SJCRH30 (cell line): ENCODE data around the gene TYK2. TPM values are rescaled to one million over a fixed set of nuclear protein-coding genes. Genes with fewer than 3 reads are reported as not detected.
A peak's percentile ranks its signal among the peaks of the same experiment; 100 is the strongest.
"Not testable (repeated sequence)": the region's sequence is repeated elsewhere in the genome, so short reads cannot be mapped to it uniquely, and the experiment has no call there.

Experiments used
- DNase-seq, 2 experiments: peaks; one replicate each; pipeline ENCODE4 v3.0.0-alpha.2; 2015 to 2020
- H3K27ac ChIP-seq: fragments of 250-450 bp; sonication (Bioruptor Pico); 2 replicates; pipeline ENCODE4 v1.5.1; 2020; ENCODE audit warnings: mild to moderate bottlenecking, moderate library complexity
- H3K27me3 ChIP-seq: fragments of 250-450 bp; sonication (Bioruptor Pico); 2 replicates; pipeline ENCODE4 v1.5.1; 2020; ENCODE audit warnings: mild to moderate bottlenecking, moderate library complexity
- H3K36me3 ChIP-seq: fragments of 250-450 bp; sonication (Bioruptor Pico); 2 replicates; pipeline ENCODE4 v1.5.1; 2020; ENCODE audit warnings: mild to moderate bottlenecking, moderate library complexity
- H3K4me1 ChIP-seq: fragments of 250-450 bp; sonication (Bioruptor Pico); 2 replicates; pipeline ENCODE4 v1.5.1; 2020; ENCODE audit warnings: mild to moderate bottlenecking, moderate library complexity
- H3K4me3 ChIP-seq: fragments of 250-450 bp; sonication (Bioruptor Pico); 2 replicates; pipeline ENCODE4 v1.5.1; 2020; ENCODE audit warnings: mild to moderate bottlenecking, moderate library complexity
- H3K9me3 ChIP-seq: fragments of 250-450 bp; sonication (Bioruptor Pico); replicated peaks from 2 replicates; pipeline ENCODE4 v1.5.1; 2020; ENCODE audit warnings: mild to moderate bottlenecking, moderate library complexity
- total RNA-seq: library from RNA; depleted of rRNA; stranded (reverse); fragments of >200 nt; shearing (Covaris generic); gene quantifications from 2 replicates; pipeline ENCODE4 v1.2.3, GENCODE V29; 2014

The TYK2 gene
- total RNA-seq, 1 experiment from 2014 or later = 56.1 TPM

GRCh38 chr19:10399340-10399739 is 19.0 kb upstream of the TYK2 start:
- not testable (repeated sequence) for H3K4me3 ChIP-seq, H3K27ac ChIP-seq, H3K9me3 ChIP-seq, DNase-seq, H3K4me1 ChIP-seq, H3K27me3 ChIP-seq
- peaks cover 12% of the 10 kb centered on the region for H3K36me3 ChIP-seq

GRCh38 chr19:10398819-10399218 is 18.4 kb upstream of the TYK2 start:
- Histone ChIP-seq H3K27ac (no peak overlapping the region), H3K27me3 (no peaks in the 10 kb centered on the region), H3K4me1 (no peaks in the 10 kb centered on the region), H3K4me3 (no peak overlapping the region), H3K9me3 (no peaks in the 10 kb centered on the region), H3K36me3 (peaks cover 14% of the 10 kb centered on the region)
- no peak for DNase-seq

- Histone ChIP-seq H3K4me1 (no peaks in the 10 kb centered on the region), H3K9me3 (no peaks in the 10 kb centered on the region), H3K4me3 (no peak overlapping the region), H3K27ac (no peak overlapping the region), H3K27me3 (no peaks in the 10 kb centered on the region), H3K36me3 (peaks cover 21% of the 10 kb centered on the region)
- DNase-seq = no peak
These were observed 15.5 kb upstream of the TYK2 start for GRCh38 chr19:10395917-10396316.

- peaks cover 21% of the 10 kb centered on the region for H3K36me3 ChIP-seq
- no peak overlapping the region for H3K27ac ChIP-seq
- H3K4me3 ChIP-seq = no peak overlapping the region
- H3K4me1 ChIP-seq = no peaks in the 10 kb centered on the region
- H3K27me3 ChIP-seq = no peaks in the 10 kb centered on the region
- DNase-seq = no peak
- H3K9me3 ChIP-seq = no peaks in the 10 kb centered on the region
These were observed 15.1 kb upstream of the TYK2 start for GRCh38 chr19:10395436-10395835.

- peaks cover 21% of the 10 kb centered on the region for H3K36me3 ChIP-seq
- H3K27ac ChIP-seq = no peak overlapping the region
- H3K4me1 ChIP-seq = no peaks in the 10 kb centered on the region
- no peaks in the 10 kb centered on the region for H3K9me3 ChIP-seq
- no peaks in the 10 kb centered on the region for H3K27me3 ChIP-seq
- no peak for DNase-seq
- H3K4me3 ChIP-seq = no peak overlapping the region
These were observed 14.6 kb upstream of the TYK2 start for GRCh38 chr19:10395003-10395402.

GRCh38 chr19:10393137-10393536 is 12.8 kb upstream of the TYK2 start:
- H3K27me3 ChIP-seq = no peaks in the 10 kb centered on the region
- H3K4me3 ChIP-seq = no peak overlapping the region
- peaks cover 15% of the 10 kb centered on the region for H3K36me3 ChIP-seq
- no peaks in the 10 kb centered on the region for H3K4me1 ChIP-seq
- no peak overlapping the region for H3K27ac ChIP-seq
- DNase-seq = no peak
- no peaks in the 10 kb centered on the region for H3K9me3 ChIP-seq

- no peak for DNase-seq
- Histone ChIP-seq H3K27ac (no peak overlapping the region), H3K4me3 (no peak overlapping the region), H3K36me3 (peaks cover 15% of the 10 kb centered on the region), H3K9me3 (no peaks in the 10 kb centered on the region), H3K27me3 (no peaks in the 10 kb centered on the region), H3K4me1 (no peaks in the 10 kb centered on the region)
These were observed 11.7 kb upstream of the TYK2 start for GRCh38 chr19:10392120-10392519.

- Histone ChIP-seq H3K27me3 (no peaks in the 10 kb centered on the region), H3K9me3 (no peaks in the 10 kb centered on the region), H3K4me3 (no peak overlapping the region), H3K27ac (no peak overlapping the region), H3K36me3 (peaks cover 15% of the 10 kb centered on the region), H3K4me1 (no peaks in the 10 kb centered on the region)
- DNase-seq = peak; percentile 63 to 76
These were observed 10.4 kb upstream of the TYK2 start for GRCh38 chr19:10390652-10391286.

GRCh38 chr19:10389863-10390262 is 9.5 kb upstream of the TYK2 start:
- Histone ChIP-seq H3K4me1 (no peaks in the 10 kb centered on the region), H3K27me3 (no peaks in the 10 kb centered on the region), H3K27ac (no peak overlapping the region), H3K36me3 (peaks cover 15% of the 10 kb centered on the region), H3K4me3 (no peak overlapping the region), H3K9me3 (no peaks in the 10 kb centered on the region)
- no peak for DNase-seq

- Histone ChIP-seq H3K4me3 (no peak overlapping the region), H3K36me3 (peaks cover 7% of the 10 kb centered on the region; the same call in 1 of the 2 replicates), H3K9me3 (no peaks in the 10 kb centered on the region), H3K4me1 (no peaks in the 10 kb centered on the region), H3K27ac (no peak overlapping the region), H3K27me3 (no peaks in the 10 kb centered on the region)
- peak; percentile 73 to 90 for DNase-seq
These were observed 8.6 kb upstream of the TYK2 start for GRCh38 chr19:10388957-10389356.

- Histone ChIP-seq H3K36me3 (no peaks in the 10 kb centered on the region), H3K4me3 (no peak overlapping the region), H3K27me3 (no peaks in the 10 kb centered on the region), H3K9me3 (no peaks in the 10 kb centered on the region), H3K27ac (no peak overlapping the region), H3K4me1 (no peaks in the 10 kb centered on the region)
- DNase-seq = no peak
These were observed 4.2 kb upstream of the TYK2 start for GRCh38 chr19:10384580-10384979.

GRCh38 chr19:10383223-10383499 is 2.8 kb upstream of the TYK2 start:
- H3K9me3 ChIP-seq, DNase-seq, H3K36me3 ChIP-seq, H3K27me3 ChIP-seq, H3K27ac ChIP-seq, H3K4me3 ChIP-seq, H3K4me1 ChIP-seq: not testable (repeated sequence)

- Histone ChIP-seq H3K27me3 (no peaks in the 10 kb centered on the region), H3K4me1 (no peaks in the 10 kb centered on the region), H3K27ac (no peak overlapping the region; the same call in 1 of the 2 replicates), H3K36me3 (peaks cover 4% of the 10 kb centered on the region; the same call in 1 of the 2 replicates), H3K9me3 (no peaks in the 10 kb centered on the region), H3K4me3 (peak overlapping the region; percentile 73)
- DNase-seq = peak in 1 of 2 experiments; percentile 17
These were observed 476 bp downstream of the TYK2 start for GRCh38 chr19:10379880-10380312.

- no peak overlapping the region for H3K27ac ChIP-seq
- no peaks in the 10 kb centered on the region for H3K27me3 ChIP-seq
- H3K4me1 ChIP-seq = no peaks in the 10 kb centered on the region
- H3K9me3 ChIP-seq = no peaks in the 10 kb centered on the region
- no peak for DNase-seq
- H3K36me3 ChIP-seq = peaks cover 7% of the 10 kb centered on the region; the same call in 1 of the 2 replicates
- no peak overlapping the region for H3K4me3 ChIP-seq
These were observed 2.2 kb downstream of the TYK2 start for GRCh38 chr19:10378124-10378523.

- H3K4me3 ChIP-seq, H3K9me3 ChIP-seq, H3K27me3 ChIP-seq, H3K4me1 ChIP-seq, H3K27ac ChIP-seq, H3K36me3 ChIP-seq, DNase-seq: not testable (repeated sequence)
These were observed 3.2 kb downstream of the TYK2 start for GRCh38 chr19:10377140-10377640.

GRCh38 chr19:10374931-10375330 is 5.4 kb downstream of the TYK2 start:
- DNase-seq = no peak
- Histone ChIP-seq H3K36me3 (peaks cover 7% of the 10 kb centered on the region; the same call in 1 of the 2 replicates), H3K4me3 (no peak overlapping the region), H3K9me3 (no peaks in the 10 kb centered on the region), H3K27me3 (no peaks in the 10 kb centered on the region), H3K4me1 (no peaks in the 10 kb centered on the region), H3K27ac (no peak overlapping the region)
